H9 (cell line): ENCODE results near the gene SYNRG. TPM values are rescaled to one million over a fixed set of nuclear protein-coding genes. Genes with fewer than 3 reads are reported as not detected.

Source experiments
- DNase-seq: peaks from one replicate; pipeline ENCODE4 v3.0.0-alpha.2; 2017
- H2AFZ ChIP-seq: one replicate; pipeline ENCODE4 v1.6.1; 2013; ENCODE audit warnings: mild to moderate bottlenecking, low read length, control low read depth, moderate library complexity
- H2AK5ac ChIP-seq: 2 replicates; pipeline ENCODE4 v1.6.1; 2013; ENCODE audit warnings: low read length, control low read depth, mixed read lengths; ENCODE audit not compliant: insufficient read length
- H2BK120ac ChIP-seq: one replicate; pipeline ENCODE4 v1.6.1; 2013; ENCODE audit warnings: low read depth, mild to moderate bottlenecking, low read length, control low read depth, inconsistent platforms; ENCODE audit not compliant: poor library complexity, severe bottlenecking
- H2BK12ac ChIP-seq: 2 replicates; pipeline ENCODE4 v1.6.1; 2013; ENCODE audit warnings: low read length, control low read depth, mixed read lengths, low read depth; ENCODE audit not compliant: insufficient read length
- H2BK15ac ChIP-seq: 2 replicates; pipeline ENCODE4 v1.6.1; 2013; ENCODE audit warnings: low read depth, low read length, control low read depth
- H2BK20ac ChIP-seq: one replicate; pipeline ENCODE4 v1.6.1; 2013; ENCODE audit warnings: low read depth, mild to moderate bottlenecking, low read length, control low read depth, inconsistent platforms; ENCODE audit not compliant: poor library complexity, severe bottlenecking
- H2BK5ac ChIP-seq: 2 replicates; pipeline ENCODE4 v1.6.1; 2013; ENCODE audit warnings: low read length, control low read depth, mixed read lengths; ENCODE audit not compliant: insufficient read length
- H3K14ac ChIP-seq: 2 replicates; pipeline ENCODE4 v1.6.1; 2013; ENCODE audit warnings: low read length, control low read depth; ENCODE audit not compliant: insufficient read depth
- H3K18ac ChIP-seq: 2 replicates; pipeline ENCODE4 v1.6.1; 2013; ENCODE audit warnings: low read depth, mild to moderate bottlenecking, mixed read lengths, low read length, control low read depth; ENCODE audit not compliant: insufficient read length
- H3K23ac ChIP-seq: 2 replicates; pipeline ENCODE4 v1.6.1; 2013; ENCODE audit warnings: low read length, control low read depth, mixed read lengths, low read depth; ENCODE audit not compliant: insufficient read length
- H3K23me2 ChIP-seq: 2 replicates; pipeline ENCODE4 v1.6.1; 2013; ENCODE audit warnings: low read depth, mild to moderate bottlenecking, mixed read lengths, low read length, control low read depth; ENCODE audit not compliant: insufficient read length, poor library complexity, severe bottlenecking
- H3K27ac ChIP-seq: 2 replicates; pipeline ENCODE4 v1.5.1; 2013; ENCODE audit warnings: low read length, control low read depth, mixed read lengths, low read depth; ENCODE audit not compliant: insufficient read length
- H3K27me3 ChIP-seq: 2 replicates; pipeline ENCODE4 v1.6.1; 2013; ENCODE audit warnings: low read length, control low read depth, inconsistent platforms; ENCODE audit not compliant: insufficient read depth
- H3K4ac ChIP-seq: 2 replicates; pipeline ENCODE4 v1.6.1; 2013; ENCODE audit warnings: low read depth, mild to moderate bottlenecking, control low read depth, inconsistent platforms, low read length, moderate library complexity
- H3K4me1 ChIP-seq: 2 replicates; pipeline ENCODE4 v1.6.1; 2013; ENCODE audit warnings: low read length, control low read depth, inconsistent platforms; ENCODE audit not compliant: insufficient read depth
- H3K4me2 ChIP-seq: 2 replicates; pipeline ENCODE4 v1.6.1; 2013; ENCODE audit warnings: low read length, control low read depth, mixed read lengths; ENCODE audit not compliant: insufficient read length, insufficient read depth
- H3K56ac ChIP-seq: 2 replicates; pipeline ENCODE4 v1.6.1; 2013; ENCODE audit warnings: low read depth, mild to moderate bottlenecking, mixed read lengths, low read length, control low read depth; ENCODE audit not compliant: insufficient read length
- H3K79me1 ChIP-seq: 2 replicates; pipeline ENCODE4 v1.6.1; 2013; ENCODE audit warnings: low read depth, mild to moderate bottlenecking, moderate library complexity, low read length, control low read depth, inconsistent platforms; ENCODE audit not compliant: insufficient read depth, poor library complexity, severe bottlenecking
- H3K79me2 ChIP-seq: 2 replicates; pipeline ENCODE4 v1.6.1; 2013; ENCODE audit warnings: low read length, control low read depth, inconsistent platforms; ENCODE audit not compliant: insufficient read depth
- H3K9ac ChIP-seq: 2 replicates; pipeline ENCODE4 v1.6.1; 2013; ENCODE audit warnings: low read length, control low read depth, mixed read lengths; ENCODE audit not compliant: insufficient read length; ENCODE audit errors: extremely low read depth
- H3K9me3 ChIP-seq: one replicate; pipeline ENCODE4 v1.6.1; 2013; ENCODE audit warnings: low read depth, low read length, inconsistent platforms; ENCODE audit not compliant: control insufficient read depth
- H3T11ph ChIP-seq: one replicate; pipeline ENCODE4 v1.6.1; 2013; ENCODE audit warnings: mild to moderate bottlenecking, low read length, control low read depth, inconsistent platforms
- H4K20me1 ChIP-seq: one replicate; pipeline ENCODE4 v1.6.1; 2013; ENCODE audit not compliant: control insufficient read depth, insufficient read length, insufficient read depth
- H4K5ac ChIP-seq: 2 replicates; pipeline ENCODE4 v1.6.1; 2013; ENCODE audit warnings: low read depth, mild to moderate bottlenecking, mixed read lengths, low read length, control low read depth; ENCODE audit not compliant: insufficient read length
- H4K8ac ChIP-seq: replicated peaks from 2 replicates; pipeline ENCODE4 v1.6.1; 2013; ENCODE audit warnings: low read length, control low read depth, mixed read lengths, low read depth; ENCODE audit not compliant: insufficient read length
- H4K91ac ChIP-seq: 2 replicates; pipeline ENCODE4 v1.6.1; 2013; ENCODE audit warnings: low read depth, mild to moderate bottlenecking, moderate library complexity, mixed read lengths, low read length, control low read depth; ENCODE audit not compliant: insufficient read length
- H3K27ac Mint-ChIP-seq, 3 experiments: 2 replicates in 2 of 3; 3 replicates in 1 of 3; pipeline ENCODE4 v1.8.0; 2020 to 2021; ENCODE audit warnings: mixed read lengths in 3 of 3, mild to moderate bottlenecking in 1 of 3, moderate library complexity in 1 of 3
- H3K27me3 Mint-ChIP-seq: 2 replicates; pipeline ENCODE4 v1.8.0; 2021; ENCODE audit warnings: low read depth, mild to moderate bottlenecking, moderate library complexity, mixed read lengths
- H3K36me3 Mint-ChIP-seq, 3 experiments: 2 replicates in 2 of 3; 3 replicates in 1 of 3; pipeline ENCODE4 v1.8.0; 2020 to 2021; ENCODE audit warnings: low read depth in 3 of 3, mixed read lengths in 3 of 3; ENCODE audit not compliant: insufficient read depth in 1 of 3
- H3K4me1 Mint-ChIP-seq, 2 experiments: 2 replicates each; pipeline ENCODE4 v1.8.0; 2020; ENCODE audit warnings: mixed read lengths in 2 of 2
- H3K4me3 Mint-ChIP-seq, 2 experiments: 2 replicates in 1 of 2; 3 replicates in 1 of 2; pipeline ENCODE4 v1.8.0; 2020 to 2021; ENCODE audit warnings: mild to moderate bottlenecking in 2 of 2, mixed read lengths in 2 of 2, moderate library complexity in 1 of 2
- H3K9me3 Mint-ChIP-seq, 2 experiments: 2 replicates in 1 of 2; 3 replicates in 1 of 2; pipeline ENCODE4 v1.8.0; 2020; ENCODE audit warnings: mild to moderate bottlenecking in 2 of 2, mixed read lengths in 2 of 2, moderate library complexity in 1 of 2
- WGBS: extraction: QIAGEN DNeasy Blood & Tissue Kit; methylation state at CpG from one replicate; pipeline ENCODE4 v1.1.7; 2013; ENCODE audit warnings: missing lambda C conversion rate, low lambda C conversion rate, mixed read lengths; ENCODE audit not compliant: insufficient read length; ENCODE audit errors: extremely low coverage; 5-methylcytosine and 5-hydroxymethylcytosine counted together
- total RNA-seq: library from RNA; stranded (reverse); gene quantifications from 2 replicates; pipeline ENCODE4 v1.2.1, GENCODE V29; 2021
- TF ChIP-seq, protein P1 (sequence below): fragments of 200-600 bp; sonication (generic); conservative IDR thresholded peaks from 3 replicates; pipeline ENCODE4 v1.8.0; 2021; ENCODE audit warnings: antibody characterized with exemption, mild to moderate bottlenecking

The SYNRG gene
- total RNA-seq, 1 experiment from 2014 or later: 30.5 TPM

GRCh38 chr17:37489197-37490001, 119.8 kb downstream of the SYNRG start, which contains the start of gene DUSP14:
Gene DUSP14 (plus strand): TSS chr17:37489891. CDS start chr17:37512273, 22,382 bp downstream.
- TF ChIP-seq, protein P1, sequence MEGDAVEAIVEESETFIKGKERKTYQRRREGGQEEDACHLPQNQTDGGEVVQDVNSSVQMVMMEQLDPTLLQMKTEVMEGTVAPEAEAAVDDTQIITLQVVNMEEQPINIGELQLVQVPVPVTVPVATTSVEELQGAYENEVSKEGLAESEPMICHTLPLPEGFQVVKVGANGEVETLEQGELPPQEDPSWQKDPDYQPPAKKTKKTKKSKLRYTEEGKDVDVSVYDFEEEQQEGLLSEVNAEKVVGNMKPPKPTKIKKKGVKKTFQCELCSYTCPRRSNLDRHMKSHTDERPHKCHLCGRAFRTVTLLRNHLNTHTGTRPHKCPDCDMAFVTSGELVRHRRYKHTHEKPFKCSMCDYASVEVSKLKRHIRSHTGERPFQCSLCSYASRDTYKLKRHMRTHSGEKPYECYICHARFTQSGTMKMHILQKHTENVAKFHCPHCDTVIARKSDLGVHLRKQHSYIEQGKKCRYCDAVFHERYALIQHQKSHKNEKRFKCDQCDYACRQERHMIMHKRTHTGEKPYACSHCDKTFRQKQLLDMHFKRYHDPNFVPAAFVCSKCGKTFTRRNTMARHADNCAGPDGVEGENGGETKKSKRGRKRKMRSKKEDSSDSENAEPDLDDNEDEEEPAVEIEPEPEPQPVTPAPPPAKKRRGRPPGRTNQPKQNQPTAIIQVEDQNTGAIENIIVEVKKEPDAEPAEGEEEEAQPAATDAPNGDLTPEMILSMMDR: no peak
- Histone ChIP-seq H3K23ac (no peak within 1 kb of the TSS), H3K9me3 (no peaks in the 10 kb centered on the region), H3K4ac (no peak within 1 kb of the TSS), H4K20me1 (no peaks in the 10 kb centered on the region), H3K27me3 (no peaks in the 10 kb centered on the region), H2BK5ac (no peak within 1 kb of the TSS), H3K23me2 (peaks cover 17% of the 10 kb centered on the region), H2AK5ac (no peak within 1 kb of the TSS), H2BK15ac (no peak within 1 kb of the TSS; the same call in 1 of the 2 replicates), H2BK120ac (no peak within 1 kb of the TSS), H4K91ac (no peak within 1 kb of the TSS), H2AFZ (peak within 1 kb of the TSS; percentile 19), H4K5ac (no peak within 1 kb of the TSS), H2BK12ac (no peak within 1 kb of the TSS), H3K9ac (peak within 1 kb of the TSS; percentile 30), H3K79me2 (0 out of 2 replicates have a peak, but pooled peaks cover 2% of the 10 kb centered on the region), H3K4me2 (peak within 1 kb of the TSS; percentile 91), H3K14ac (no peak within 1 kb of the TSS), H3K79me1 (peaks cover 1% of the 10 kb centered on the region), H3K27ac (no peak within 1 kb of the TSS), H3K56ac (no peak within 1 kb of the TSS), H4K8ac (no peak within 1 kb of the TSS), H3T11ph (no peak within 1 kb of the TSS), H3K18ac (peak within 1 kb of the TSS; percentile 64), H3K4me1 (peaks cover 6% of the 10 kb centered on the region), H2BK20ac (no peak within 1 kb of the TSS)
- Mint-ChIP-seq H3K9me3 (no peaks in the 10 kb centered on the region; a peak in 2 of 5 replicates), H3K27ac (peak within 1 kb of the TSS; percentile 67 to 89 (median 86); a peak in 6 of 7 replicates), H3K4me1 (peaks cover 35% of the 10 kb centered on the region in 2 experiments), H3K4me3 (peak within 1 kb of the TSS; percentile 89 to 90), H3K27me3 (peaks cover 12% of the 10 kb centered on the region), H3K36me3 (peaks cover 0 to 3% (median 0%) of the 10 kb centered on the region in 3 experiments; a peak in 3 of 7 replicates)
- no CpG with 5 or more reads among the region's 100 CpGs for WGBS
- DNase-seq: peak; percentile 91
